Ascending aorta (tissue), 2 donors: ENCODE data around the gene VWC2L. TPM values are rescaled to one million over a fixed set of nuclear protein-coding genes. Genes with fewer than 3 reads are reported as not detected.

Source experiments
- DNase-seq, 2 donors: peaks; one replicate each; pipeline ENCODE4 v3.0.0-alpha.2; 2019; ENCODE audit warnings: low spot score in 2 of 2
- H3K27ac ChIP-seq, 2 donors: fragments of 200-600 bp; sonication (generic); one replicate each; pipeline ENCODE4 v1.5.1; 2016 to 2017; ENCODE audit warnings: mild to moderate bottlenecking in 1 of 2
- H3K27me3 ChIP-seq: fragments of 200-600 bp; sonication (generic); one replicate; pipeline ENCODE4 v1.5.1; 2017
- H3K36me3 ChIP-seq, 2 donors: fragments of 200-600 bp; sonication (generic); one replicate each; pipeline ENCODE4 v1.5.1; 2016
- H3K4me1 ChIP-seq, 2 donors: fragments of 200-600 bp; sonication (generic); one replicate each; pipeline ENCODE4 v1.5.1; 2016 to 2017; ENCODE audit warnings: mild to moderate bottlenecking in 1 of 2
- H3K4me3 ChIP-seq, 2 donors: fragments of 200-600 bp; sonication (generic); one replicate each; pipeline ENCODE4 v1.5.1; 2016 to 2017; ENCODE audit warnings: mild to moderate bottlenecking in 1 of 2
- H3K9me3 ChIP-seq, 2 donors: fragments of 200-600 bp; sonication (generic); one replicate each; pipeline ENCODE4 v1.5.1; 2016
- intact Hi-C: fragments of 100-400 bp; cut with DNase I; formaldehyde crosslinking; loops from one replicate; pipeline ENCODE4 v1.15.1; 2023
- total RNA-seq: library from RNA; depleted of rRNA; stranded (reverse); fragments of >200 nt; gene quantifications from one replicate; pipeline ENCODE4 v1.1.0, GENCODE V29; 2016
- TF ChIP-seq, protein P1 (sequence below), 3 experiments: fragments of 200-600 bp in 2 of 3; fragments of 450-650 bp in 1 of 3; sonication (generic) in 2 of 3; IDR thresholded peaks; one replicate each; pipeline ENCODE4 v1.5.1; 2016 to 2019; ENCODE audit warnings: antibody characterized with exemption in 3 of 3, mild to moderate bottlenecking in 1 of 3, moderate library complexity in 1 of 3

VWC2L gene
- total RNA-seq, 1 donor from 2014 or later: not detected

DNA sequence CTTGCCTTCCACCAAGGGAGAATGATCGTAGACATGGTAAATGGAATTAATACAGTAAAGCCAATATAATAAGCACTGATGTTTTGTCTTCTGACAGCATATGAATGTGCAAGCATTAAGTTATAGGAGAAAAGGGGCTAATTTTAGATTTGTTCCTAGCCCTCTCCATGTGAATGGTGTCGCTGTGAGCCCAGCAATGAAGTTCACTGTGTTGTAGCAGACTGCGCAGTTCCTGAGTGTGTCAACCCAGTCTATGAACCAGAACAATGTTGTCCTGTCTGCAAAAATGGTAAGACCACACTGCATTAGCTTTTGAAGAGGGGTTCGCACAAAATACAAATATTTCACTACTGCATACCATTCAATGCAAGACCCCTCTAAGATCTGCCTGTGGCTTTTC lies 25.6 kb downstream of the VWC2L start:
- TF ChIP-seq, protein P1, sequence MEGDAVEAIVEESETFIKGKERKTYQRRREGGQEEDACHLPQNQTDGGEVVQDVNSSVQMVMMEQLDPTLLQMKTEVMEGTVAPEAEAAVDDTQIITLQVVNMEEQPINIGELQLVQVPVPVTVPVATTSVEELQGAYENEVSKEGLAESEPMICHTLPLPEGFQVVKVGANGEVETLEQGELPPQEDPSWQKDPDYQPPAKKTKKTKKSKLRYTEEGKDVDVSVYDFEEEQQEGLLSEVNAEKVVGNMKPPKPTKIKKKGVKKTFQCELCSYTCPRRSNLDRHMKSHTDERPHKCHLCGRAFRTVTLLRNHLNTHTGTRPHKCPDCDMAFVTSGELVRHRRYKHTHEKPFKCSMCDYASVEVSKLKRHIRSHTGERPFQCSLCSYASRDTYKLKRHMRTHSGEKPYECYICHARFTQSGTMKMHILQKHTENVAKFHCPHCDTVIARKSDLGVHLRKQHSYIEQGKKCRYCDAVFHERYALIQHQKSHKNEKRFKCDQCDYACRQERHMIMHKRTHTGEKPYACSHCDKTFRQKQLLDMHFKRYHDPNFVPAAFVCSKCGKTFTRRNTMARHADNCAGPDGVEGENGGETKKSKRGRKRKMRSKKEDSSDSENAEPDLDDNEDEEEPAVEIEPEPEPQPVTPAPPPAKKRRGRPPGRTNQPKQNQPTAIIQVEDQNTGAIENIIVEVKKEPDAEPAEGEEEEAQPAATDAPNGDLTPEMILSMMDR (IDR thresholded peaks at IDR 0.05): no peak
- no peak for DNase-seq
- no peak overlapping the region for H3K4me3 ChIP-seq
- H3K36me3 ChIP-seq: no peaks in the 10 kb centered on the region
- H3K9me3 ChIP-seq: no peaks in the 10 kb centered on the region
- H3K27me3 ChIP-seq: no peaks in the 10 kb centered on the region
- no peaks in the 10 kb centered on the region for H3K4me1 ChIP-seq
- H3K27ac ChIP-seq: no peak overlapping the region
- intact Hi-C loops: no loop called here

DNA sequence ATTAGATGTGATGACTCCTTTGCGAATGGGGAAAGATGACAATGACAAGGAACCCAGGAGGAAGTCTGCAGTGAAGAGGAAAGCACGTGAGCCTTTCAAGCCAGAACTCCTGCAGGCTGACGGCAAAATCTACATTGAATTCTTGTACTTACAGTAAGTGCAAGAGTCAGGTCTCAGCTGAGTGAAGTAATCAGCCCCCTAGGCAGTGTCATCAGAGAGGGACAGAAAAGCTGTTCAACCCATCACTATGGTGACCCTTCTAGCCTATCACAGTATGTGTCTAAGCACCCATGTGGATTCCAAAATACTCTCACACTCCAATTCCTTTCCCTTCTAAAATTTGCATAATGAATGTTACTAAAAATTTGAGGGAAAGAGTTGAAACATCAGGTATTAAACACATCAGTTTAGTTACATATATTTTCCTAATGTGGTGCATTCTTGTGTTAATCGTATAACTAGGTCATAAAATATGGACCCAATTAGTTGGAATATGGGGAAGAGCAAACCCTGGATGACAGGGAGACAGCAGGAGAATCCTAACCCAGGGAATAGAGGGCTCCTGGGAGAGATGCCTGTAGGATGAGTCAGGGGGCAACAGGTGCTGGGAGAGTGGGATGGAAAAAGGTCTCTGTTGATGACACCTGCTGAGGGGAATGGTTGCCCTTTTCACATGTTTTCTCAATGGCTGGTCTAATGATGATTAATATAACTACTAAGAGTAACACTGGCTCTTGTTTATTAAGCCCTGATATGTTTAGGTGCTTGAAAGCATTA lies 39.5 kb downstream of the VWC2L start:
- H3K36me3 ChIP-seq: no peaks in the 10 kb centered on the region
- intact Hi-C loops: no loop called here
- TF ChIP-seq, protein P1 (IDR thresholded peaks at IDR 0.05): no peak
- no peak overlapping the region for H3K27ac ChIP-seq
- DNase-seq: no peak
- H3K27me3 ChIP-seq: no peaks in the 10 kb centered on the region
- H3K4me1 ChIP-seq: no peaks in the 10 kb centered on the region
- H3K4me3 ChIP-seq: no peak overlapping the region
- H3K9me3 ChIP-seq: no peaks in the 10 kb centered on the region

GRCh38 chr2:214451516-214452275 lies 40.8 kb downstream of the VWC2L start:
- Histone ChIP-seq H3K4me1 (no peaks in the 10 kb centered on the region), H3K27ac (no peak overlapping the region), H3K9me3 (no peaks in the 10 kb centered on the region), H3K4me3 (no peak overlapping the region), H3K27me3 (no peaks in the 10 kb centered on the region), H3K36me3 (no peaks in the 10 kb centered on the region)
- intact Hi-C loops: no loop called here
- no peak for DNase-seq
- TF ChIP-seq, protein P1 (IDR thresholded peaks at IDR 0.05): no peak

- intact Hi-C loops: no loop called here
- no peaks in the 10 kb centered on the region for H3K27me3 ChIP-seq
- H3K27ac ChIP-seq: peak overlapping the region; percentile 8 to 26
Observed at GRCh38 chr2:214465363-214466146, 54.7 kb downstream of the VWC2L start.

DNA sequence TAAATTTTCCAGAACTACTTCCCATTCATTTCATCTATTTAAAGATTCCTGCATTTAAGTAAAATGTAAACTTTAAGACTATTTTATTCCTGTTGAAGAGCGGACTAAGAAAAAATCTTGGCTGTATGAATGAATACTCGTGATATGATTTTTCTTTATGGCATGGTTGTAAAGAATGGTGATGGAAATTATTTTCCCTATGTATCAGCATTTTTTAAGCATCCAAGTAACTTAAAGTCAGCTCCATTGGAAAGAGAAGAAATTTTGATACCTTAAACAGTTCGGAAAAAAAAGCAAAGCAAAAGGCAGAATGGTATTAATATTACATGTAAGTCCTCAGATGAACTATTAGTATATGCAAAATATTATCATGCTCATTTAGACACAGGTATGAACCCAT lies 58.9 kb downstream of the VWC2L start:
- Histone ChIP-seq H3K9me3 (no peaks in the 10 kb centered on the region), H3K4me1 (peaks cover 0 to 5% of the 10 kb centered on the region in 2 donors), H3K36me3 (no peaks in the 10 kb centered on the region), H3K4me3 (no peak overlapping the region), H3K27ac (no peak overlapping the region), H3K27me3 (no peaks in the 10 kb centered on the region)
- intact Hi-C loops: no loop called here
- DNase-seq: no peak
- TF ChIP-seq, protein P1 (IDR thresholded peaks at IDR 0.05): no peak

More at GRCh38 chr2:214465363-214466146, 54.7 kb downstream of the VWC2L start:
- DNase-seq: no peak
- H3K4me1 ChIP-seq: peaks cover 0 to 5% of the 10 kb centered on the region in 2 donors
- no peaks in the 10 kb centered on the region for H3K36me3 ChIP-seq
- TF ChIP-seq, protein P1 (IDR thresholded peaks at IDR 0.05): no peak
- no peaks in the 10 kb centered on the region for H3K9me3 ChIP-seq
- H3K4me3 ChIP-seq: no peak overlapping the region
